Right hindlimb (tissue), 1 donor: ENCODE results near the gene MGLL.

Source experiments
- DNase-seq: peaks from one replicate; pipeline ENCODE4 v3.0.0-alpha.2; 2018

The MGLL gene

GRCh38 chr3:127646501-127647046 lies 175.7 kb downstream of the MGLL start:
- DNase-seq = no peak

GRCh38 chr3:127645371-127646015 lies 176.8 kb downstream of the MGLL start:
- DNase-seq = no peak

DNA sequence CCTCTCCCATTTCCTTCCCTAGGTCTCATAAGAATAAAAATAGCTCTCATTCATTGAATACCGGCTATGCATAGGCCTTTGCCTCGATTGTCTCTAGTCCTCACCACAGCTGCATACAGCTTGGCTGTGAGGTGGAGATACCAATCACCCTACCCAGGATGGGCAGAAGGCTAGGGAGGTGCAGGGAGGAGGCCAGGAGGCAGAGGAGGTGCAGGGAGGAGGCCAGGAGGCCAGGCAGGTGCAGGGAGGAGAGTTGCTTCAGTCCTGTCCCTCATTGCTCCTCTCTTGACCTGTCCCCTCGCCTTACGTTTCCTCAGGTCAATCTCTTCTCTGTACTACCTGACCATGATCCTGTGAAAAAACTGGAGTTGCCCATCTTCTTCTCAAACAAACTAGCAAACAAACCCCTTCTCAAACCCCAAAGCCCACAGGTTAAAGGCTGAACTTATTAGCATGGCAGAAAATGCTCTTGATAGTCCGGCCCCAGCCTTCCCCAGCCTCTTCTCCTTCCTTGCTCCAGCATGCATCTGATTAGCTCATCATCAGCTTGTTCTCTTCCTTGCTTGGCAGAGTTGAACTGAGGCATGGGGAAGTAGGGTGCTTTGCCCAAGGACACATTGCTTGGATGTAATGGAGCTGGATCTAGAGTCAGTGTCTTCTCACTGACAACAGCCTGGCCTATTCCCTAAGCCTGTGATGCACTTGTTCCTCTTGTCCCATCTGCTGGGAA lies 177.5 kb downstream of the MGLL start:
- no peak for DNase-seq

DNA sequence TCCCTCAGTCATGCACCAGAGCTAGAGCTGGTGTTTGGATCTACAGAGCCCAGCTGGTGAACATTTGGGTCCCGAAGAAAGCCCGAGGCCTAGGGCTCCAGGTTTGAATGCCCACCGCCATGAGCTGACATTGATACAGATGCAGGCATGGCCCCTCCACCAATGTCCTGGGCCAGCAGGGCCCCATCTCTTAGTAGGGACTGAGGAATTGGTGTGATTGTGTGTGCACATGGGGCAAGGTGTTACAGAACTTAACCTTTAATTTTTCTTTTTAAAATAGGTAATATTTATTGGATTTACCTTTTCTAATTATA lies 182.3 kb downstream of the MGLL start:
- no peak for DNase-seq

GRCh38 chr3:127639173-127640041 lies 182.9 kb downstream of the MGLL start:
- DNase-seq = no peak
